HG03521 (cell line): Measurements from ENCODE around the gene PEX16.

Experiments
- ATAC-seq: cut with Tn5 transposase; IDR thresholded peaks from one replicate; pipeline ENCODE4 v1.9.1; 2021; ENCODE audit warnings: mild to moderate bottlenecking, moderate library complexity; ENCODE audit not compliant: unreplicated experiment

Gene PEX16

GRCh38 chr11:45879803-45880686, 37.6 kb downstream of the PEX16 start:
- ATAC-seq = no peak

- ATAC-seq = no peak
These were observed 39.8 kb downstream of the PEX16 start for GRCh38 chr11:45877845-45878244.

- no peak for ATAC-seq
These were observed 40.5 kb downstream of the PEX16 start for GRCh38 chr11:45877221-45877620.

GRCh38 chr11:45876401-45876800, 41.3 kb downstream of the PEX16 start:
- no peak for ATAC-seq

- no peak for ATAC-seq
These were observed 44.9 kb downstream of the PEX16 start for GRCh38 chr11:45872651-45873356.

GRCh38 chr11:45871638-45872037, 46.0 kb downstream of the PEX16 start:
- ATAC-seq = no peak

GRCh38 chr11:45870706-45871105, 47.0 kb downstream of the PEX16 start:
- no peak for ATAC-seq

GRCh38 chr11:45869551-45869950, 48.1 kb downstream of the PEX16 start:
- ATAC-seq = no peak

- no peak for ATAC-seq
These were observed 53.6 kb downstream of the PEX16 start for GRCh38 chr11:45864041-45864440.

- ATAC-seq = no peak
These were observed 56.7 kb downstream of the PEX16 start for GRCh38 chr11:45860764-45861510.

GRCh38 chr11:45860348-45860747, 57.3 kb downstream of the PEX16 start:
- ATAC-seq = no peak
